Right lobe of liver (tissue), 6 donors: ENCODE data around the gene EOGT. TPM values are rescaled to one million over a fixed set of nuclear protein-coding genes. Genes with fewer than 3 reads are reported as not detected.

Experiments
- ATAC-seq, 4 donors: fragments of 200-7000 bp; cut with Tn5 transposase; one replicate each; pipeline ENCODE4 v1.9.1; 2020; ENCODE audit warnings: mild to moderate bottlenecking in 4 of 4, moderate library complexity in 4 of 4
- DNase-seq, 3 donors: peaks; one replicate each; pipeline ENCODE4 v3.0.0-alpha.2; 2020
- H3K27ac ChIP-seq, 3 donors: fragments of 200-600 bp; one replicate each; pipeline ENCODE4 v1.8.0; 2022
- H3K27me3 ChIP-seq, 2 donors: fragments of 200-600 bp; one replicate each; pipeline ENCODE4 v1.8.0; 2022
- H3K36me3 ChIP-seq, 4 donors: fragments of 200-600 bp; sonication (generic) in 1 of 4; one replicate each; pipeline versions ENCODE4 v1.5.1 to v1.8.0; 2017 to 2022; ENCODE audit warnings: control low read depth in 1 of 4
- H3K4me1 ChIP-seq, 4 donors: fragments of 200-600 bp; sonication (generic) in 1 of 4; one replicate each; pipeline versions ENCODE4 v1.5.1 to v1.8.0; 2017 to 2022; ENCODE audit warnings: control low read depth in 1 of 4
- H3K4me3 ChIP-seq, 3 donors: fragments of 200-600 bp; one replicate each; pipeline ENCODE4 v1.8.0; 2022
- H3K9me3 ChIP-seq, 4 donors: fragments of 200-600 bp; sonication (generic) in 1 of 4; one replicate each; pipeline versions ENCODE4 v1.5.1 to v1.8.0; 2017 to 2022; ENCODE audit warnings: control low read depth in 1 of 4
- CTCF ChIP-seq, 4 donors: fragments of 200-600 bp in 3 of 4; fragments of 450-650 bp in 1 of 4; IDR thresholded peaks; one replicate each; pipeline versions ENCODE4 v1.5.1 to v1.8.0; 2016 to 2022; ENCODE audit warnings: antibody characterized with exemption in 4 of 4, mild to moderate bottlenecking in 2 of 4
- POLR2A ChIP-seq: fragments of 450-650 bp; IDR thresholded peaks from one replicate; pipeline ENCODE4 v1.6.1; 2017; ENCODE audit warnings: antibody characterized with exemption, mild to moderate bottlenecking
- WGBS: methylation state at CpG from one replicate; pipeline ENCODE4 v1.1.6; 2018; ENCODE audit warnings: low coverage, low lambda C conversion rate; ENCODE audit not compliant: insufficient coverage; ENCODE audit errors: missing lambda C conversion rate; 5-methylcytosine and 5-hydroxymethylcytosine counted together
- intact Hi-C, 2 donors: fragments of 100-400 bp; cut with DNase I; formaldehyde crosslinking; loops; one replicate each; pipeline versions ENCODE4 v1.11.2 to v1.14.1; 2022
- microRNA counts: library from miRNA; unstranded; fragments of <30 nt; microRNA quantifications from one replicate; lab custom pipeline; 2016
- microRNA-seq, 2 donors: library from miRNA; unstranded; fragments of <30 nt; microRNA quantifications; one replicate each; pipeline ENCODE4, GENCODE V29; 2019 to 2020
- small RNA-seq, 2 experiments: library from RNA; depleted of rRNA; stranded (forward); fragments of <200 nt; gene quantifications; one replicate each; pipeline ENCODE3, GENCODE V24; 2016
- total RNA-seq, 6 experiments: library from RNA; depleted of rRNA in 2 of 6; stranded (reverse); fragments of >200 nt in 2 of 6; fragmentation: NEBNext Ultra II Directional in 3 of 6; extraction: Animal tissue kit (Norgen Biotek cat#: 25700) in 3 of 6; gene quantifications; one replicate each; pipeline versions ENCODE4 v1.1.0 to v1.2.4, GENCODE V29; 2016 to 2023
- donor health status: DM: no; HTN: yes; CAD: no.
- donor health status: DM: no; HTN: no; CAD: no.
- donor health status: DM: no; HTN: no; CAD: no.
- donor health status: DM: no; HTN: yes; CAD: no.
- donor health status: DM: no; HTN: yes; CAD: no.

EOGT gene
- total RNA-seq, 6 experiments from 2014 or later, result 3.4 to 8.7 (median 5.1) TPM

GRCh38 chr3:68941055-68941454 lies 72.4 kb downstream of the EOGT start:
- ATAC-seq, result no peak
- no peak for DNase-seq
- no peaks in the 10 kb centered on the region for H3K27me3 ChIP-seq

GRCh38 chr3:68936856-68937255 lies 76.6 kb downstream of the EOGT start:
- Histone ChIP-seq H3K27ac (no peak overlapping the region), H3K27me3 (peaks cover 0 to 5% of the 10 kb centered on the region in 2 donors), H3K4me1 (peaks cover 0 to 7% (median 0%) of the 10 kb centered on the region in 4 donors), H3K4me3 (no peak overlapping the region), H3K9me3 (no peaks in the 10 kb centered on the region), H3K36me3 (no peaks in the 10 kb centered on the region)
- DNase-seq (no peak), ATAC-seq (no peak)
- TF ChIP-seq CTCF (IDR thresholded peaks at IDR 0.05) (no peak), POLR2A (no peak)
- WGBS, result 64% methylated on average over 6 of the region's 6 CpGs
- intact Hi-C loops, result no loop called here

More at GRCh38 chr3:68941055-68941454, 72.4 kb downstream of the EOGT start:
- no peak overlapping the region for H3K27ac ChIP-seq
- no peaks in the 10 kb centered on the region for H3K36me3 ChIP-seq
- 61% methylated on average over 6 of the region's 6 CpGs for WGBS
- intact Hi-C loops, result no loop called here
- no peaks in the 10 kb centered on the region for H3K4me1 ChIP-seq
- TF ChIP-seq CTCF (IDR thresholded peaks at IDR 0.05) (no peak), POLR2A (no peak)
- no peak overlapping the region for H3K4me3 ChIP-seq
- no peaks in the 10 kb centered on the region for H3K9me3 ChIP-seq

- H3K27me3 ChIP-seq, result peaks cover 0 to 5% of the 10 kb centered on the region in 2 donors
- H3K27ac ChIP-seq, result no peak overlapping the region
- 35% methylated on average over 6 of the region's 6 CpGs for WGBS
Measured at GRCh38 chr3:68935778-68936177, 77.7 kb downstream of the EOGT start.

GRCh38 chr3:68931406-68932149 lies 81.9 kb downstream of the EOGT start:
- TF ChIP-seq CTCF (IDR thresholded peaks at IDR 0.05), result no peak
- TF ChIP-seq POLR2A, result no peak
- intact Hi-C loops, result no loop called here
- Histone ChIP-seq H3K4me1 (peaks cover 0 to 7% (median 0%) of the 10 kb centered on the region in 4 donors), H3K9me3 (no peaks in the 10 kb centered on the region), H3K36me3 (no peaks in the 10 kb centered on the region), H3K4me3 (no peak overlapping the region), H3K27me3 (peaks cover 0 to 5% of the 10 kb centered on the region in 2 donors), H3K27ac (no peak overlapping the region)
- DNase-seq (no peak), ATAC-seq (peak in 1 of 4 donors; percentile 10)
- 11% methylated on average over 20 of the region's 41 CpGs for WGBS

More at GRCh38 chr3:68935778-68936177, 77.7 kb downstream of the EOGT start:
- DNase-seq (no peak), ATAC-seq (no peak)
- Histone ChIP-seq H3K36me3 (no peaks in the 10 kb centered on the region), H3K4me1 (peaks cover 0 to 7% (median 0%) of the 10 kb centered on the region in 4 donors), H3K4me3 (no peak overlapping the region), H3K9me3 (no peaks in the 10 kb centered on the region)
- TF ChIP-seq CTCF (IDR thresholded peaks at IDR 0.05) (no peak), POLR2A (no peak)
- intact Hi-C loops, result no loop called here

MicroRNA genes within 50 kb of the gene (microRNA counts, 767-probe panel; counts per million panel counts)
- 237 counts per million for microRNA hsa-miR-3136-5p (lab: Ali Mortazavi, UCI)

Small RNA genes within 50 kb of the gene (microRNA-seq; reads per million reads assigned to microRNA genes)
- 1.2 to 1.9 reads per million in 2 donors for gene MIR3136

Small RNA genes within 50 kb of the gene (small RNA-seq; reads per million reads assigned to genes)
- 0 reads per million in 2 experiments for gene MIR3136

Other genes starting within 250 kb of the EOGT start
- gene TAFA4, start 81.1 kb downstream of the EOGT start, total RNA-seq, result not detected
- 10 to 100 TPM in 4 of 6 experiments, 1 to 10 TPM in 2; 7.9 to 15.4 (median 11.5) TPM for gene TMF1, start 38.6 kb upstream of the EOGT start, total RNA-seq
- 10 to 100 TPM; 17.2 to 27.3 (median 20.3) TPM for gene UBA3, start 66.7 kb upstream of the EOGT start, total RNA-seq
- gene ARL6IP5, start 71.3 kb upstream of the EOGT start, total RNA-seq, result 10 to 100 TPM; 25.6 to 48.8 (median 36.3) TPM
- gene LMOD3, start 108.9 kb upstream of the EOGT start, total RNA-seq, result under 1 TPM in 3 of 6 experiments, not detected in 3; 0.07 to 0.25 (median 0.13) TPM